Choroid plexus epithelial cell (primary cell): ENCODE data around the gene MDK.

Experiments used
- DNase-seq: peaks from one replicate; pipeline ENCODE4 v3.0.0-alpha.2; 2010; ENCODE audit warnings: low read depth
- H3K4me3 ChIP-seq: 2 replicates; pipeline ENCODE4 v1.5.1; 2011; ENCODE audit warnings: low read depth, mild to moderate bottlenecking, control low read depth, low read length, moderate library complexity
- CTCF ChIP-seq: conservative IDR thresholded peaks from 2 replicates; pipeline ENCODE4 v1.5.1; 2011; ENCODE audit warnings: low read depth, mild to moderate bottlenecking, control low read depth, inconsistent platforms, low read length, moderate library complexity

The MDK gene

GRCh38 chr11:46387919-46388618, 6.6 kb downstream of the MDK start:
- H3K4me3 ChIP-seq = no peak overlapping the region
- no peak for DNase-seq
- TF ChIP-seq CTCF = no peak

GRCh38 chr11:46388619-46389449, 7.4 kb downstream of the MDK start:
- no peak for TF ChIP-seq CTCF
- DNase-seq = no peak
- peak overlapping the region; percentile 57 for H3K4me3 ChIP-seq

- DNase-seq = peak; percentile 62
Measured at GRCh38 chr11:46389450-46390330, 8.2 kb downstream of the MDK start.

GRCh38 chr11:46390331-46391171, 9.1 kb downstream of the MDK start:
- no peak overlapping the region for H3K4me3 ChIP-seq
- no peak for TF ChIP-seq CTCF
- no peak for DNase-seq

More at GRCh38 chr11:46389450-46390330, 8.2 kb downstream of the MDK start:
- peak overlapping the region; percentile 57 for H3K4me3 ChIP-seq
- TF ChIP-seq CTCF = peak; percentile 78

GRCh38 chr11:46391186-46391577, 9.7 kb downstream of the MDK start:
- TF ChIP-seq CTCF = no peak
- H3K4me3 ChIP-seq = peak overlapping the region; percentile 47
- DNase-seq = no peak

- peak within 1 kb of the TSS; percentile 47 for H3K4me3 ChIP-seq
- TF ChIP-seq CTCF = peak; percentile 36
- DNase-seq = peak; percentile 36
Measured at GRCh38 chr11:46391578-46392420, 10.3 kb downstream of the MDK start, which contains the start of gene CHRM4. Gene CHRM4, minus strand, starts transcription at chr11:46391776. Its CDS starts 5,219 bp downstream, at chr11:46386557.
